Astrocyte (in vitro differentiated cells and primary cell): ENCODE measurements around the gene GNAQ. TPM values are rescaled to one million over a fixed set of nuclear protein-coding genes. Genes with fewer than 3 reads are reported as not detected.

Experiments used
- DNase-seq: peaks from one replicate; pipeline ENCODE4 v3.0.0-alpha.2; 2010; ENCODE audit warnings: low read depth
- FAIRE-seq: peaks from 2 replicates; lab custom pipeline; 2011; peaks lifted over from hg19 to GRCh38; lab: Jason Lieb, UNC
- H2AFZ ChIP-seq: 2 replicates; pipeline ENCODE4 v1.6.0; 2012; ENCODE audit warnings: low read depth, low read length, inconsistent platforms
- H3K27ac ChIP-seq: 2 replicates; pipeline ENCODE4 v1.5.1; 2011; ENCODE audit warnings: low read depth, low read length, inconsistent platforms
- H3K27me3 ChIP-seq: 2 replicates; pipeline ENCODE4 v1.6.0; 2011; ENCODE audit warnings: low read length, inconsistent platforms; ENCODE audit not compliant: insufficient read depth
- H3K36me3 ChIP-seq: 2 replicates; pipeline ENCODE4 v1.5.1; 2011; ENCODE audit warnings: low read length, inconsistent platforms; ENCODE audit not compliant: insufficient read depth
- H3K4me1 ChIP-seq: 2 replicates; pipeline ENCODE4 v1.5.1; 2011; ENCODE audit warnings: low read length, inconsistent platforms; ENCODE audit not compliant: insufficient read depth
- H3K4me2 ChIP-seq: 2 replicates; pipeline ENCODE4 v1.6.0; 2012; ENCODE audit warnings: low read length, inconsistent platforms
- H3K4me3 ChIP-seq: 2 replicates; pipeline ENCODE4 v1.5.1; 2011; ENCODE audit warnings: low read depth, mild to moderate bottlenecking, low read length, inconsistent platforms; ENCODE audit not compliant: insufficient read depth
- H3K79me2 ChIP-seq: 2 replicates; pipeline ENCODE4 v1.6.0; 2012; ENCODE audit warnings: mild to moderate bottlenecking, low read length, inconsistent platforms; ENCODE audit not compliant: insufficient read depth
- H3K9ac ChIP-seq: 2 replicates; pipeline ENCODE4 v1.6.0; 2012; ENCODE audit warnings: mild to moderate bottlenecking, low read length, inconsistent platforms
- H3K9me3 ChIP-seq: 2 replicates; pipeline ENCODE4 v1.5.1; 2012; ENCODE audit warnings: low read depth, mild to moderate bottlenecking, low read length, inconsistent platforms; ENCODE audit not compliant: insufficient read depth
- H4K20me1 ChIP-seq: 2 replicates; pipeline ENCODE4 v1.6.0; 2012; ENCODE audit warnings: low read length, inconsistent platforms; ENCODE audit not compliant: insufficient read depth
- H3K27ac Mint-ChIP-seq: one replicate; pipeline ENCODE4 v1.8.0; 2021; ENCODE audit warnings: mild to moderate bottlenecking, mixed read lengths; ENCODE audit not compliant: unreplicated experiment
- H3K27me3 Mint-ChIP-seq: one replicate; pipeline ENCODE4 v1.8.0; 2021; ENCODE audit warnings: low read depth, mixed read lengths; ENCODE audit not compliant: unreplicated experiment
- H3K36me3 Mint-ChIP-seq: one replicate; pipeline ENCODE4 v1.8.0; 2021; ENCODE audit warnings: low read depth, mixed read lengths; ENCODE audit not compliant: unreplicated experiment
- H3K4me1 Mint-ChIP-seq: one replicate; pipeline ENCODE4 v1.8.0; 2021; ENCODE audit warnings: low read depth, mixed read lengths; ENCODE audit not compliant: unreplicated experiment
- H3K4me3 Mint-ChIP-seq: one replicate; pipeline ENCODE4 v1.8.0; 2021; ENCODE audit warnings: mild to moderate bottlenecking, moderate library complexity, mixed read lengths; ENCODE audit not compliant: unreplicated experiment
- H3K9me3 Mint-ChIP-seq: one replicate; pipeline ENCODE4 v1.8.0; 2021; ENCODE audit warnings: mild to moderate bottlenecking, mixed read lengths; ENCODE audit not compliant: unreplicated experiment
- CTCF ChIP-seq: IDR thresholded peaks from 2 replicates; pipeline ENCODE4 v1.5.1; 2011; ENCODE audit warnings: low read depth, mild to moderate bottlenecking, inconsistent platforms, low read length, moderate library complexity; ENCODE audit not compliant: insufficient read depth
- EZH2 ChIP-seq: IDR thresholded peaks from 2 replicates; pipeline ENCODE4 v1.6.1; 2012; ENCODE audit warnings: mild to moderate bottlenecking, low read length, inconsistent platforms; ENCODE audit not compliant: insufficient read depth
- total RNA-seq: library from RNA; stranded (reverse); gene quantifications from 2 replicates; pipeline ENCODE4 v1.2.1, GENCODE V29; 2021

The GNAQ gene
- total RNA-seq, 1 donor from 2014 or later, result 74.9 TPM

- Mint-ChIP-seq H3K4me1 (peaks cover 37% of the 10 kb centered on the region), H3K9me3 (no peaks in the 10 kb centered on the region), H3K4me3 (no peak overlapping the region), H3K36me3 (peaks cover 10% of the 10 kb centered on the region), H3K27ac (peak overlapping the region; percentile 2), H3K27me3 (no peaks in the 10 kb centered on the region)
- H4K20me1 ChIP-seq, result peaks cover 8% of the 10 kb centered on the region
- H3K27ac ChIP-seq, result no peak overlapping the region
- H3K4me2 ChIP-seq, result no peak overlapping the region
- FAIRE-seq (peak; percentile 56), DNase-seq (no peak)
- H3K4me3 ChIP-seq, result no peak overlapping the region
- H3K9ac ChIP-seq, result no peak overlapping the region
- H3K9me3 ChIP-seq, result no peaks in the 10 kb centered on the region
- H3K36me3 ChIP-seq, result peaks cover 3% of the 10 kb centered on the region
- no peaks in the 10 kb centered on the region for H3K27me3 ChIP-seq
- peaks cover 11% of the 10 kb centered on the region for H3K4me1 ChIP-seq
- no peaks in the 10 kb centered on the region for H3K79me2 ChIP-seq
- TF ChIP-seq CTCF (no peak), EZH2 (no peak)
- no peak overlapping the region for H2AFZ ChIP-seq
These were observed 224.9 kb downstream of the GNAQ start for GRCh38 chr9:77806741-77807140.

GRCh38 chr9:77805810-77806209 is 225.8 kb downstream of the GNAQ start:
- TF ChIP-seq CTCF, result no peak
- no peak for TF ChIP-seq EZH2
- peaks cover 38% of the 10 kb centered on the region for H3K4me1 Mint-ChIP-seq

GRCh38 chr9:77803423-77803822 is 228.2 kb downstream of the GNAQ start:
- no peak for TF ChIP-seq CTCF
- no peak for TF ChIP-seq EZH2
- Mint-ChIP-seq H3K27ac (no peak overlapping the region), H3K36me3 (peaks cover 2% of the 10 kb centered on the region), H3K4me3 (no peak overlapping the region), H3K27me3 (no peaks in the 10 kb centered on the region), H3K9me3 (no peaks in the 10 kb centered on the region), H3K4me1 (peaks cover 27% of the 10 kb centered on the region)
- H4K20me1 ChIP-seq, result peaks cover 13% of the 10 kb centered on the region
- H3K79me2 ChIP-seq, result peaks cover 10% of the 10 kb centered on the region
- peaks cover 3% of the 10 kb centered on the region for H3K36me3 ChIP-seq
- no peak overlapping the region for H3K4me3 ChIP-seq
- no peak overlapping the region for H3K9ac ChIP-seq
- no peaks in the 10 kb centered on the region for H3K9me3 ChIP-seq
- H2AFZ ChIP-seq, result no peak overlapping the region
- H3K4me1 ChIP-seq, result peaks cover 4% of the 10 kb centered on the region
- peak; percentile 47 for FAIRE-seq
- no peak for DNase-seq
- H3K4me2 ChIP-seq, result no peak overlapping the region
- H3K27ac ChIP-seq, result no peak overlapping the region
- no peaks in the 10 kb centered on the region for H3K27me3 ChIP-seq

More at GRCh38 chr9:77805810-77806209, 225.8 kb downstream of the GNAQ start:
- no peak overlapping the region for H3K4me3 Mint-ChIP-seq
- FAIRE-seq (no peak), DNase-seq (no peak)
- H3K4me3 ChIP-seq, result no peak overlapping the region
- H3K27ac Mint-ChIP-seq, result no peak overlapping the region
- peaks cover 10% of the 10 kb centered on the region for H3K36me3 Mint-ChIP-seq
- H3K27me3 ChIP-seq, result no peaks in the 10 kb centered on the region
- H3K4me2 ChIP-seq, result no peak overlapping the region
- peaks cover 3% of the 10 kb centered on the region for H3K79me2 ChIP-seq
- H3K27ac ChIP-seq, result no peak overlapping the region
- no peaks in the 10 kb centered on the region for H3K9me3 ChIP-seq
- peaks cover 3% of the 10 kb centered on the region for H3K36me3 ChIP-seq
- peaks cover 11% of the 10 kb centered on the region for H3K4me1 ChIP-seq
- no peaks in the 10 kb centered on the region for H3K9me3 Mint-ChIP-seq
- no peak overlapping the region for H2AFZ ChIP-seq
- H3K9ac ChIP-seq, result no peak overlapping the region
- H3K27me3 Mint-ChIP-seq, result no peaks in the 10 kb centered on the region
- peaks cover 14% of the 10 kb centered on the region for H4K20me1 ChIP-seq
